HG02943 (cell line): ENCODE data around the gene SLC10A4.
"Not testable (repeated sequence)": the region's sequence is repeated elsewhere in the genome, so short reads cannot be mapped to it uniquely, and the experiment has no call there.

Experiments used
- ATAC-seq: cut with Tn5 transposase; IDR thresholded peaks from one replicate; pipeline ENCODE4 v1.9.1; 2021; ENCODE audit warnings: mild to moderate bottlenecking, low read depth, moderate library complexity; ENCODE audit not compliant: unreplicated experiment

Gene SLC10A4, protein sequence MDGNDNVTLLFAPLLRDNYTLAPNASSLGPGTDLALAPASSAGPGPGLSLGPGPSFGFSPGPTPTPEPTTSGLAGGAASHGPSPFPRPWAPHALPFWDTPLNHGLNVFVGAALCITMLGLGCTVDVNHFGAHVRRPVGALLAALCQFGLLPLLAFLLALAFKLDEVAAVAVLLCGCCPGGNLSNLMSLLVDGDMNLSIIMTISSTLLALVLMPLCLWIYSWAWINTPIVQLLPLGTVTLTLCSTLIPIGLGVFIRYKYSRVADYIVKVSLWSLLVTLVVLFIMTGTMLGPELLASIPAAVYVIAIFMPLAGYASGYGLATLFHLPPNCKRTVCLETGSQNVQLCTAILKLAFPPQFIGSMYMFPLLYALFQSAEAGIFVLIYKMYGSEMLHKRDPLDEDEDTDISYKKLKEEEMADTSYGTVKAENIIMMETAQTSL

DNA sequence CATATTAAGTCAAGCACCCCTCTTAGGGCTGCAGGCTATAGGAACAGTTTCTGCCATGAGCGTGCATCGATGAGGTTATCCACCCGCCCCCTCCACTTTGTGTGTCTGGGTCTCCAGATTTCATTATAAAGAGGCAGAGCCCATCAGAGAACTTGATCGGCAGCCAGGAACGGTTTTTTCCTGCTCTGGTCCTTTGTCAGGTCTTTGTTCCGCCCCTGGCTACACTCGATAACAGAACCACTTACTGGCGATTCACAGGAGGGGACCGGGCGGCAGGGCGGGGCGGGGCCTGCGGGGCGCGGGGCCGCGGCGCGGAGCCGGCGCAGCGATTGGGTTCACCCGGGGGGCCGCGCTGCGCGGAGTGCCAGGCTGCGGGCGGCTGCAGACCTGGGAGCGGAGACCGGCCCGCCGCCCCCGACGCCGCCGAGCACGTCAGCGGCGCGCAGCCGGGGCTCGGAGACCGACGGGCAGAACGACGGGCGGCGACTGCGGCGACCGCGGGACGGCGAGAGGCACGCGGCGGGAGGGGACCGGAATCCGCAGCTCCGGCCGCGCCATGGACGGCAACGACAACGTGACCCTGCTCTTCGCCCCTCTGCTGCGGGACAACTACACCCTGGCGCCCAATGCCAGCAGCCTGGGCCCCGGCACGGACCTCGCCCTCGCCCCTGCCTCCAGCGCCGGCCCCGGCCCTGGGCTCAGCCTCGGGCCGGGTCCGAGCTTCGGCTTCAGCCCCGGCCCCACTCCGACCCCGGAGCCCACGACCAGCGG lies at the start of gene SLC10A4:
Gene SLC10A4, plus strand, starts transcription at position 338 of the 771 bp plus-strand sequence. Its CDS starts 219 bp downstream, at position 557.
- no peak for ATAC-seq

DNA sequence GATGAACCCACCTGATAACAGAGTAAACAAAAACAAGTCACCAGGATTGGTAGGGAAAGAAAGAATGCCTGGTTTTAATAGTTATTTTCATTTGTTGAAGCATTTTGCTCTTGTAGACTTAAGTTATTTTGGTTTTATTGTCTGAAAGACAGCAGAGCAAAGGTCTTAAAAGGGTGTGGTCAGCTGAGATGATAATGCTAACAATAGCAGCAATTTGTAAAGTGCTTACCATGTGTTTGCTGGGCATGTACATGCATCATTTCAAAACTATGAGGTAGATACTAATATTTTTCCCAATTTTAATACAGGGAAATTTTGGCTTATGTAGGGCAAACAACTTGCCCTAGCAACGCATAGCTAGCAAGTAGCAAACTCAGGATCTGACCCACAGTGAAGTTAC lies 46.8 kb upstream of the SLC10A4 start:
- no peak for ATAC-seq

DNA sequence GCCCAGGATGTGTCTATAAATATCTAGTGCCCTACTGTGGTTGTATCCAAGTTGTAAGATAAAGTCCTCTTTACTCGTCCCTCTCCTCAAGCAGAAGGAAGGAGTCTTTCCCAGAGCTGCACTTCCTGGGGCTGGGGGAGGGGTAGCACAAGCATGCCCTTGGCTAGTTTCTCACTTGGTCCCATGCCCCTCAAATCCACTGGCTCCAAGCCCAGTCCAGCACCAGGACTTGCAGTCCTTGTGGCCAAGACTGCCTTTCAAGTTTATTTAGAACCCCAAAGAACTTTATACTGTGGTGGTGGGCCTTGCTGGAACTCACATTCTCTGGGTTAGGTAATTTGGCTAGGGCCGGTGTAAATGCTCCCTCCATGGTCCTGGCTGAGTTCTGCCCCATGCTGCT lies 43.2 kb upstream of the SLC10A4 start:
- ATAC-seq: no peak

DNA sequence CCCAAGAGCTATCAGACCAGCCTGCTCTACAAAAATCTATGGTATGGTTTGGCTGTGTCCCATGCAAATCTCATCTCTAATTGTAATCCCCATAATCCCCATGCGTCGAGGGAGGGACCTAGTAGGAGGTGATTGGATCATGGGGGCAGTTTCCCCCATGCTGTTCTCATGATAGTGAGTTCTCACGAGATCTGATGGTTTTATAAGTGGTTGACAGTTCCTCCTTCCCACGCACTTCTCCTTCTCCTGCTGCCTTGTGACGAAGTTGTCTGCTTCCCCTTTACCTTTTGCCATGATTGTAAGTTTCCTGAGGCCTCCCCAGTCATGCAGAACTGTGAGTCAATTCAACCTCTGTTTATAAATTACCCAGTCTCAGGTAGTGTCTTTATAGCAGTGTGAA lies 42.2 kb upstream of the SLC10A4 start:
- ATAC-seq: not testable (repeated sequence)

DNA sequence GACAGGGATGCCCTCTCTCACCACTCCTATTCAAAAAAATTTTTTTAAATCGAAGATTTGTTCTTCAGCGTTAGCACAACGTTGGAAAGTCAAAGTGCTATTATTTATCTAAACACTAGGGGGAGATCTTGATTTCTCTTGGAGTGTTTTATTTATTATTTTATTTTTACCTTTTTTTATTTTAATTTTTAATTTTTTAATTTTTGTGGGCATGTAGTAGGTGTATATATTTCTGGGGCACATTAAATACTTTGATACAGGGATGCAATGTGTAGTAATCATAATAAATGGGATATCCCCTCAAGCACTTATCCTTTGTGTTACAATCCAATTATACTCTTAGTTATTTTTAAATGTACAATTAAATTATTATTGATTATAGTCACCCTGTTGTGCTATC lies 37.4 kb upstream of the SLC10A4 start:
- no peak for ATAC-seq

DNA sequence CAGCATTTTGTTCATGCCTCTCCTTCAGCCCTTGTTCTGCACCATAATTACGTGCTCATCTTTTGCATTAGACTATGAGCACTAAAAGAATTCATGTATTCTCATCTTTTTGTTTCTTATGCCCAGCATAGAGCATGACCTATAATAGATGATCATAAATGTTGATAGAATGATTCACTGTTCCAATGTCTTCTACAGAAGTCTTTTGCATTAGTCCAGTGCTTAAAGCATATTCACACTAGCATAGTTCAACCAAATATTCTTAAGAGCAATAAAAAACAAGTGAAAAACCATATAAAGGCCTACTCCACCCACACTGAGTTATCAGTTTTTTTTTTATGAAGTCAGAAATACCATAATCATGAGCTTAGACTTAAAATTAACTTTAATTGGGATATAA lies 36.5 kb upstream of the SLC10A4 start:
- no peak for ATAC-seq

DNA sequence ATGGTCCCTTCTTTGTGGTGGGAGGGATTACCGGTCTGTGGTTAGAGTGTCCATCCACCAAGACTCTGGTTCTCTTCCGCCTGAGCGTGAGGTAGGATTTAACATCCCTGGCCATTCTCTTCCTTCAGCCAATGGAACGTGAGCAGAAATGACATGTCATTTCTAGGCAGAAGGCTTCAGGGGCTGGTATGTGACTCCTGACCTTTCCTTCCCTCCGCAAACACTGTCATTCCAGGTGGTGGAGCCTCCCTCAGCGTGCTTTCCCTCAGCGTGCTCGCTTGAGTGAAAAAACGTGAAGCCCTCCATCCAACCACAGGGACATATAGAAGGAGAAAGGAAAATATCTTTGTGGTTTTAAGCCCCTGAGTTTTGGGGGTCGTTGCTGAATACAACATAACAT lies 34.0 kb upstream of the SLC10A4 start:
- no peak for ATAC-seq

DNA sequence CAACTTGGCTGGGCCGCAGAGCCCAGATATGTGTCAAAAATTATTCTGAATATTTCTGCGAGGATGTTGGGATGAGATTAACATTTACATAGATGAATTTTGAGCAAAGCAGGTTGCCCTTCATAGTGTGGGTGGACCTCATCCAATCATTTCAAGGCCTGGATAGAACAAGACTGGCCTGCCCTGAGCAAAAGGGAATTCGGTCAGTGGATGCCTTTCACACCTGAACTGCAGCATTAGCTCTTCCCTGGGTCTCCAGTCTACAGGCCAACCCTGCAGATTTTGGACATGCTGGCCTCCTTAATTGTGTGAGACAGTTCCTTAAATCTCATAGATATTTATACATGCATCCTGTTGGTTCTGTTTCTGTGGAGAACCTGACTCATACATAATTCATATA lies 32.4 kb upstream of the SLC10A4 start:
- ATAC-seq: no peak

DNA sequence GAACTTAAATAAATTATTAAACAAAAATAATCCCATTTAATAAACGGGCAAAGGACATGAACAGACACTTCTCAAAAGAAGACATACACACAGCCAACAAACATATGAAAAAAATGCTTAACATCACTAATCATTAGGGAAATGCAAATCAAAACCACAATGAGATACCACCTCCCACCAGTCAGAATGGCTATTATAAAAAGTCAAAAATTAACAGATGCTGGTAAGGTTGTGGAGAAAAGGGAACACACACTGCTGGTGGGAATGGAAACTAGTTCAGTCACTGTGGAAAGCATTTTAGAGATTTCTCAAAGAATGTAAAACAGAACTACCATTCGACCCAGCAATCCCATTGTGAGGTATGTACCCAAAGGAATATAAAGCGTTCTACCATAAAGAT lies 31.5 kb upstream of the SLC10A4 start:
- ATAC-seq: not testable (repeated sequence)

DNA sequence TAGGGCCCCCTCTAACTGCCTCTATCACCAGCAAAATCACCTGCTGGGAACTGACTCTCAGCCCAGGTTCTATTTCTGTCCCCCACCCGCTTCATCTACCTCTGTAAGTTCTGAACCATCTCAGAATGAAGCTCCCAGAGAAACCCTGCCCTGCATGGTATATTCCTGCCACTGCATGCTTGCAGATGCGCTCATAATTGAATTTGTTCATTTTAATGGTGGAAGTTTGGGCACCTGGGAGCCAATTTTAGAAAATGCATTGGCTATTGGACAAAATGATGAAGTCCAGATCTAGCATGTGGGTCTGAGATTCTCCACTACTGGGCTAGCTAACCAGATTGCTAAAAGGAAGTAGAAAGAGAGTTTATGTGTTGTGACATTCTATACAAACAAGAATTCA lies 28.6 kb upstream of the SLC10A4 start:
- ATAC-seq: no peak

DNA sequence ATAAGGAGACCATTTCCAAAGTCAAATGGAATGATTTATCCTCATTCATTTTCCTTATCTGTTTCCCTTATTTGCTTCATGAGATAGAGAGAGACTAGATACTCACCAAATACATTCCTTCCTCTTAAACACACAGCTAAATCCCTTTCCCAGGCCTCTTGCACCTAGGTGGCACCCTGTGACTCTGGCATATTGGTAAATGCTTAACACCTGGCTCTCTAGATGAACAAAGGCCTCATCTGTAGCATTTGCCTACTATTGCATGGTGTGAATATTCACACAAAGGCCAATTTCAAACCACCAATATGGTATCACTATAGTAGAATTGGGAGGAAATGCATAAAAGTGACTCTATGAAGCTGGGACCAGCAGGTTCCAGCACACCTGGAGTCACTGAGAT lies 22.1 kb upstream of the SLC10A4 start:
- ATAC-seq: no peak

DNA sequence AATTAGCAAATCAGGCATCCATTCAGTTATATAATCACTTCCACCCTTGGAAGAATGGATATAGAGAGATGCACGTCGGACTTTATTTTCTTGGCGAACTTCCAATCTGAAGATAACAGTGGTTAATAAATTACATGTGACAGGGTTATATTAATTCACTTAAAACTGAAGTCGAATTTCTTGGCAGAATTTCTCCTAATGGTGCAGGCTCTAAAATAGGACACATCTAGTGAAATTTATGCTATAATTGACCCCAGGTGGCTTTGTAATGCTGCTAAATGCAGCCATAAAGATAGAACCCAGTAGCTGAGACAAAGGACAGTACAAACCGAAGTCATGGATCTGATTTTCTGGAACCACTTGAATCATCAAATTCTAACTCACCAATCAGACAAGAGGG lies 20.8 kb upstream of the SLC10A4 start:
- no peak for ATAC-seq

DNA sequence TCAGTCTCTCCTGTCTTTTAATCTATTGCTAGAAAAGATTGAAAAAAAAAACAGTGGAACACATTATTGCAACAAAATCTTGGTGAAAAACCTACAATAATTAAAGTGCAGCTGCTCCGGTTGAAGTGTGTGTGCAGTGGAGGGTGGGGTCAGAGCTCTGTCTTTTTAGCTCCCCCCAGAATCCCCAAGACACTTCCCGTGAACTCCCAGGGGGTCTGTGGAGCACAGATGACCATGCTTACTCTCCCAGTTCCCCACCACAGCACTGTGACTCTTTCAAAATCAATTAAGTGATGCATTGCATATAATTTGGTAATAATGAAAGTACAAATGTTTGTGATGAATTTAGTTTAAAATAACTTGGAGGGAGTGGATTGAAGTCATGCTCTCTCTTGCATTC lies 15.7 kb upstream of the SLC10A4 start:
- ATAC-seq: no peak

DNA sequence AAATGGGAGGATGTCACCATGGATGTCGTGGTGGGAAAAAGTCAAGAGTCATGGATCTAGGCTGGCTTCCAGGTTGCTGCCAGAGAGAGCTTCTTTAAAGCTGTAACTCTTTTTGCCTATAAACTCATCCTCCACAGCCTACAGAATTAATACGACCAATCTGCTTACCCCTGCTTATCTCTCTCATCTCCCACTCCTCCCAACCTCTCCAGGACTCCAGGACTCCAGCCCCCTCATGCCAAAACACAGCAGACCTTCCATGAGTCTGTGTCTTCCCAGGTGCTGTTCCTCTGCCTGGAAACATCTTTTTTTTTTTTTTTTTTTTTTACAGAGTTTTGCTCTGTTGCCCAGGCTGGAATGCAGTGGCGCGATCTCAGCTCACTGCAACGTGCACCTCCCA lies 15.3 kb upstream of the SLC10A4 start:
- ATAC-seq: no peak

DNA sequence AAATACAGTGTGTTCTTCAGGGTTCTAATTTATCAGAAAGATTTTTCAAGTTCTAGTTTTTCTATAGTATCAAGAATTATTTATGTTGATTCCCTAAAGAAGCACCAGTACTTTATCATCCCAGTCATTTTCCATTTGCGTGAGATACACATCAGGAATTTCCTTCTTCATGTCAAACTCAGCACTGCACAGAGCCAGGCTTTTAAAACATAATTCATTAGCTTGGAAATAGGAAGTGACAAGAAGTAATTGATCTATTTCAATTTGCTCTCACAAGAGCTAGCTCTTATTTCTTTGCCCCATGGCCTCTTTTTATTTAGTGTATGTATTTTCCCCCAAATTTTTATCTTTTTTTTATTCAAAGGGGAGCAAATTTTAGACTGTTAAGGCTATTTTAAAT lies 13.0 kb upstream of the SLC10A4 start:
- ATAC-seq: no peak

DNA sequence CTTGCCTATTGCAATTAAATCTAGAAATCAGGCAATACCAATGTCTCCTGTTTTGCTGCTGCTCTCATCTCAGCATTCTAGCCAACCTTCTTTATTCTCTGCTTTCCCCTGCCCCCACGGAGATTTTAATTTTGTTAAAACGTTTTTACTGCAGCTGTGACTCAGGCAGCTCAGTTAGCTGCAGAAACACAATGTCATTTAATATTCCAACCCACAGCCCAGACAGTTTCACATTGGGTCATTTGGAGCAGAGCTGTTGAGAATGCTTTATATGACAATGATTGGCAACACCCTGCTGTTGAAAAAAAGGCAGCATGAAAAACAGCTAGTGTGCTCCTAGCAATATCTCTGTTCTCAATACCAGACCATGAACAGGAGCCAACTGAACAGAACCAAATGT lies 12.6 kb upstream of the SLC10A4 start:
- no peak for ATAC-seq

DNA sequence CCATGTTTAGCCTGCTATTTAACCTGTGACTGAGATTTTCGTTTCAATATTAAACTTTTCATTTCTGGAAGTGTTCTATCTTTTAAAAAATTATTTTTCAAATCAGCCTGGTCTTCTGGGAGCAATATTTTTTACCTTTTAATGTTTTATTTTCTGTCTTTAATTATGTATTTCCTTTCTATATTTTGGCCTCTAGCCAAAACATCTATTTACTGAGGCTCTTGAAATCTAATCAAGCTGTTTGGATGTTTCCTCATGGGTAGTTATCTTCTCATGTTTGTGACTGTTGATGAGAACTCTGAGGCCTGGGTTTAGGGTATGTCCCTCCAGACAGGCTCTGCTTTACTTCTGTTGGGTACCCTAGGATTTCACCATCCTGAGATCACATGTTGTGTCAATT lies 10.3 kb upstream of the SLC10A4 start:
- ATAC-seq: no peak

DNA sequence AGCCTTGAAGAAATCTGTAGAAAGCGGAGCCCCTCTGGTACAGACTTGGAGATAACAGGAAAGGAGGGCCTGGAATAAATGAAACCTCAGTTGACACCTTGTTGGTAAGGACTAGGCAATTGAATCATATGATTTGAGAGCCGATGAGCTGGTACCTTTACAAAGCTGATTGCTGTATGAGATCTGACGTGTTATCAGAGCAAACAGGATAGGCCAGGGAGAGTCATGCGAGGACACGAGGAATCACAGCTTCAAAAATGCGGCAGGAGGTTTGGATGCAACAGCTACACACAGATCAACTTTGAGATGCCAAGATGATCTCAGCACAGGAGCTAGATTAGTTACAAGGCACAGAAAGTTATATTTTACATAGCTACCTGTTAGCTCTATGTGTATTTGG lies 7.4 kb upstream of the SLC10A4 start:
- no peak for ATAC-seq

DNA sequence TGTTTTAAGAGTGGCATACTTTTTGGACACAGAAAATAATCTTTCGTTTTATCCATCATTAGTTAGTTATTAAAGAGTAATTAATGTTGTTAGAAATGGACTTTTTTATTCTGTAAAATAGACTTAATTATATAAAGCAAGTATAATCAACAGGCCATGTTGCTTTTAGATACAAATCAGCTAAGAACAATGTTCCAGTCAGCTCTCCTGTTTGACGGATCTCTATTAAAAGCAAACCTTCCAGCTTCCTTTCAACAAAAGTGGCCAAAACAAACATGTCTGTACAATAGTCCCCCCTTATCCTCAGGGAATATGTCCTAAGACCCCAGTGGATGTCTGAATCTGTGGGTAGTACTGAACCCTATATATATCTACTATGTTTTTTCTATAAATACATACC lies 4.9 kb upstream of the SLC10A4 start:
- no peak for ATAC-seq

DNA sequence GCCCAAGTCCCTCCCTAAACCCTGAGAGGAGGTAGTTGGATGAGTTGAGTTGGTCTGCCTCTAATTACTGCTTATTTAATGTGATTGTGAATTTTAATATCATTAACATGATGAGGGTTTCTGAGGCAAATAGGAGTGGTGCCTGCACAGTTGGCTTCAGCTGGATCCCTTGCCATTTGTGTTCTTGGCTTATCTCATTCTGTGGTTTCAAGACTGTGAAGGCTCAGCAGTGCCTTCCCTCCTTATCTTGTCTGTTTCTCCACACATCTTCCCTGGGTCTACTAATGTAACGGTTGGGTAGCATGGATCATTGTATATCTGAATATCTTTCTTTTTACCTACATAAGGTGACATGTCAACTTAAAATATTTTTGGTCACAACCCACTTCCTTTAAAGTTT lies 1.6 kb upstream of the SLC10A4 start:
- ATAC-seq: no peak

DNA sequence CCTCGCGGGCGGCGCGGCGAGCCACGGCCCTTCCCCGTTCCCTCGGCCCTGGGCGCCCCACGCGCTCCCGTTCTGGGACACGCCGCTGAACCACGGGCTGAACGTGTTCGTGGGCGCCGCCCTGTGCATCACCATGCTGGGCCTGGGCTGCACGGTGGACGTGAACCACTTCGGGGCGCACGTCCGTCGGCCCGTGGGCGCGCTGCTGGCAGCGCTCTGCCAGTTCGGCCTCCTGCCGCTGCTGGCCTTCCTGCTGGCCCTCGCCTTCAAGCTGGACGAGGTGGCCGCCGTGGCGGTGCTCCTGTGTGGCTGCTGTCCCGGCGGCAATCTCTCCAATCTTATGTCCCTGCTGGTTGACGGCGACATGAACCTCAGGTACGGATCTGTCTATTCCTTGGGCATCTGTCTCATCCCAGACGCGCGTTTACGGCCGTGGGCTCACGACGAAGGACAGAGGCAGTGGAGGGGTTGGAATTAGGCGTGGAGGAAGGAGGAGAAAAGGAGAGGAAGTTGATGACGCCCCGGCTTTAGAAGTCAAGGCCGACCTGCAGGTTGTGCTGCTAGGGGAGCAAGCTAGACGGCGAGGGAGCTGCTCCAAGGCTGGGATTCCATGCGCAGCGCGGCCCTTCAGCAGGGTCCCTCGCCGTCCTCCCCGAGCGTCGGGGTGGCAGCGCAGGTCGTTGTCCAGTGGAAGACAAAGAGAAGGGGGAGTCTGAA lies 792 bp downstream of the SLC10A4 start:
- no peak for ATAC-seq
